SU-DHL-6 (cell line): ENCODE data around the gene NPIPB8.
"Not testable (repeated sequence)": the region's sequence is repeated elsewhere in the genome, so short reads cannot be mapped to it uniquely, and the experiment has no call there.

Source experiments
- H2AFZ ChIP-seq: fragments of 200-600 bp; sonication (generic); 2 replicates; pipeline ENCODE4 v1.6.1; 2014; ENCODE audit warnings: low read depth, mild to moderate bottlenecking, moderate library complexity, mixed read lengths, antibody characterized with exemption, low read length; ENCODE audit not compliant: severe bottlenecking
- H3F3A ChIP-seq: fragments of 200-600 bp; shearing (Covaris generic); 2 replicates; pipeline ENCODE4 v1.6.0; 2016; ENCODE audit warnings: antibody characterized with exemption, mild to moderate bottlenecking; ENCODE audit not compliant: insufficient read depth
- H3K27ac ChIP-seq: fragments of 200-600 bp; sonication (generic); 2 replicates; pipeline ENCODE4 v1.5.1; 2016; ENCODE audit warnings: low read depth, mild to moderate bottlenecking, low read length, moderate library complexity, mixed read lengths
- H3K27me3 ChIP-seq: fragments of 200-600 bp; sonication (generic), shearing (Covaris generic); 2 replicates; pipeline ENCODE4 v1.6.0; 2014; ENCODE audit warnings: mild to moderate bottlenecking, low read length
- H3K36me3 ChIP-seq: fragments of 200-600 bp; sonication (generic); 2 replicates; pipeline ENCODE4 v1.6.1; 2014; ENCODE audit warnings: mild to moderate bottlenecking, low read length, mixed read lengths
- H3K4me2 ChIP-seq: fragments of 300-600, 200-600 bp; shearing (Covaris generic), sonication (generic); 2 replicates; pipeline ENCODE4 v1.6.0; 2014; ENCODE audit warnings: low read length, low read depth, mild to moderate bottlenecking; ENCODE audit not compliant: poor library complexity, severe bottlenecking
- H3K4me3 ChIP-seq: fragments of 200-600 bp; sonication (generic); 2 replicates; pipeline ENCODE4 v1.5.1; 2014; ENCODE audit warnings: antibody characterized with exemption, low read length, mild to moderate bottlenecking, mixed read lengths; ENCODE audit not compliant: insufficient read depth, poor library complexity, severe bottlenecking
- H3K79me2 ChIP-seq: fragments of 200-600 bp; sonication (generic); 2 replicates; pipeline ENCODE4 v1.6.1; 2014; ENCODE audit warnings: mild to moderate bottlenecking, low read length, moderate library complexity; ENCODE audit not compliant: insufficient read depth
- H3K9ac ChIP-seq: fragments of 200-600 bp; sonication (generic); 2 replicates; pipeline ENCODE4 v1.7.0; 2014; ENCODE audit warnings: mild to moderate bottlenecking, low read length
- H3K9me2 ChIP-seq: fragments of 200-600 bp; sonication (generic); replicated peaks from 2 replicates; pipeline ENCODE4 v1.6.1; 2014; ENCODE audit warnings: low read length; ENCODE audit not compliant: insufficient read depth
- H3K9me3 ChIP-seq: fragments of 200-600 bp; sonication (generic); 2 replicates; pipeline ENCODE4 v1.6.1; 2014; ENCODE audit warnings: low read length, mixed read lengths; ENCODE audit not compliant: insufficient read depth
- H4K20me1 ChIP-seq: fragments of 200-600 bp; sonication (generic); 2 replicates; pipeline ENCODE4 v1.6.1; 2014; ENCODE audit warnings: low read depth, mild to moderate bottlenecking, antibody characterized with exemption, low read length, moderate library complexity, mixed read lengths
- CTCF ChIP-seq: fragments of 200-600 bp; sonication (generic); IDR thresholded peaks from one replicate; pipeline ENCODE4 v1.5.1; 2017; ENCODE audit warnings: antibody characterized with exemption, mild to moderate bottlenecking, low read length, moderate library complexity; ENCODE audit not compliant: insufficient read depth, poor library complexity, severe bottlenecking
- EZH2phosphoT487 ChIP-seq: fragments of 200-600 bp; sonication (generic), shearing (Covaris generic); conservative IDR thresholded peaks from 2 replicates; pipeline ENCODE4 v1.6.1; 2018; ENCODE audit warnings: mild to moderate bottlenecking, antibody characterized with exemption, low read length, moderate library complexity, mixed read lengths

The NPIPB8 gene

GRCh38 chr16:28614561-28614960 is 23.3 kb upstream of the NPIPB8 start:
- not testable (repeated sequence) for H2AFZ ChIP-seq, H3K27me3 ChIP-seq, H3K9me2 ChIP-seq, H3K4me2 ChIP-seq, H3K4me3 ChIP-seq, H4K20me1 ChIP-seq, H3K79me2 ChIP-seq, H3K9me3 ChIP-seq, H3K36me3 ChIP-seq, H3K27ac ChIP-seq, H3K9ac ChIP-seq, H3F3A ChIP-seq

- not testable (repeated sequence) for H3K27me3 ChIP-seq, H3K36me3 ChIP-seq, H3K9me3 ChIP-seq, H3K27ac ChIP-seq, H4K20me1 ChIP-seq, H3K79me2 ChIP-seq, H3K9ac ChIP-seq, H3F3A ChIP-seq, H2AFZ ChIP-seq, H3K4me3 ChIP-seq, H3K9me2 ChIP-seq, H3K4me2 ChIP-seq
- peak; percentile 15 for TF ChIP-seq CTCF
Observed at GRCh38 chr16:28615486-28616223, 22.2 kb upstream of the NPIPB8 start.

GRCh38 chr16:28616224-28616577 is 21.7 kb upstream of the NPIPB8 start:
- H4K20me1 ChIP-seq, H3K27ac ChIP-seq, H3K9ac ChIP-seq, H2AFZ ChIP-seq, H3K79me2 ChIP-seq, H3K4me3 ChIP-seq, H3K9me3 ChIP-seq, H3K36me3 ChIP-seq, H3K9me2 ChIP-seq, H3F3A ChIP-seq, H3K27me3 ChIP-seq, H3K4me2 ChIP-seq: not testable (repeated sequence)

GRCh38 chr16:28616636-28617035 is 21.2 kb upstream of the NPIPB8 start:
- Histone ChIP-seq H4K20me1 (no peaks in the 10 kb centered on the region), H3K4me2 (no peak overlapping the region), H3K27ac (no peak overlapping the region), H3K79me2 (no peaks in the 10 kb centered on the region), H3K9ac (no peak overlapping the region), H3F3A (no peaks in the 10 kb centered on the region), H3K9me2 (no peaks in the 10 kb centered on the region), H3K27me3 (no peaks in the 10 kb centered on the region), H2AFZ (no peak overlapping the region), H3K4me3 (no peak overlapping the region), H3K36me3 (no peaks in the 10 kb centered on the region), H3K9me3 (no peaks in the 10 kb centered on the region)
- TF ChIP-seq CTCF (no peak), EZH2phosphoT487 (no peak)
